Endothelial cell of umbilical vein (primary cell): ENCODE data around the gene IFITM2. TPM values are rescaled to one million over a fixed set of nuclear protein-coding genes. Genes with fewer than 3 reads are reported as not detected.
"Not testable (repeated sequence)": the region's sequence is repeated elsewhere in the genome, so short reads cannot be mapped to it uniquely, and the experiment has no call there.

ENCODE experiments used
- BruUV-seq: library from RNA; stranded (reverse); fragments of 400-500 nt; replicated peaks from 2 replicates; lab custom pipeline; 2021; lab: Mats Ljungman, UMichigan
- CTCF ChIA-PET: fragments of 300-600, 350-600 bp; sonication (Branson Sonifier 250); formaldehyde crosslinking; loops from one replicate; lab custom pipeline; 2021; ENCODE audit warnings: antibody characterized with exemption, inconsistent platforms; lab: Charles Lee
- POLR2A ChIA-PET: fragments of 300-600, 350-600 bp; sonication (Branson Sonifier 250); formaldehyde crosslinking; loops from one replicate; lab custom pipeline; 2021; ENCODE audit warnings: antibody characterized with exemption, inconsistent platforms; lab: Charles Lee
- DNase-seq: peaks from one replicate; pipeline ENCODE4 v3.0.0-alpha.2; 2011; ENCODE audit warnings: low read depth, low spot score
- FAIRE-seq: peaks from 2 replicates; lab custom pipeline; 2011; peaks lifted over from hg19 to GRCh38; lab: Jason Lieb, UNC
- H2AFZ ChIP-seq: 2 replicates; pipeline ENCODE4 v1.6.0; 2012; ENCODE audit warnings: low read depth, low read length, control low read depth, inconsistent platforms
- H3K27ac ChIP-seq: 2 replicates; pipeline ENCODE4 v1.5.1; 2011; ENCODE audit warnings: low read depth, mild to moderate bottlenecking, control low read depth, low read length, moderate library complexity; ENCODE audit not compliant: insufficient read depth
- H3K27me3 ChIP-seq, 2 experiments: 2 replicates each; pipeline versions ENCODE4 v1.6.0 to v1.6.1; 2011; ENCODE audit warnings: low read length in 2 of 2, mixed read lengths in 1 of 2; ENCODE audit not compliant: control insufficient read depth in 2 of 2, insufficient read depth in 2 of 2
- H3K36me3 ChIP-seq, 2 experiments: 2 replicates in 1 of 2; 3 replicates in 1 of 2; pipeline ENCODE4 v1.5.1; 2011; ENCODE audit warnings: low read length in 2 of 2, mild to moderate bottlenecking in 1 of 2, moderate library complexity in 1 of 2; ENCODE audit not compliant: control insufficient read depth in 2 of 2, insufficient read depth in 2 of 2; ENCODE audit errors: extremely low read depth in 1 of 2
- H3K4me1 ChIP-seq: 3 replicates; pipeline ENCODE4 v1.5.1; 2011; ENCODE audit warnings: mild to moderate bottlenecking, low read length; ENCODE audit not compliant: control insufficient read depth, insufficient read depth; ENCODE audit errors: extremely low read depth
- H3K4me2 ChIP-seq: 2 replicates; pipeline ENCODE4 v1.6.1; 2011; ENCODE audit warnings: low read length, control low read depth, mixed read lengths; ENCODE audit not compliant: insufficient read depth
- H3K4me3 ChIP-seq, 3 experiments: fragments of 200-600 bp in 1 of 3; sonication (generic), shearing (Covaris generic) in 1 of 3; replicated peaks in 1 of 3; 2 replicates each; pipeline ENCODE4 v1.5.1; 2011 to 2016; ENCODE audit warnings: control low read depth in 3 of 3, low read length in 3 of 3, mild to moderate bottlenecking in 2 of 3, inconsistent platforms in 1 of 3, low read depth in 1 of 3, moderate library complexity in 1 of 3; ENCODE audit not compliant: insufficient read depth in 1 of 3
- H3K79me2 ChIP-seq: 2 replicates; pipeline ENCODE4 v1.6.0; 2012; ENCODE audit warnings: low read length, inconsistent platforms; ENCODE audit not compliant: control insufficient read depth, insufficient read depth
- H3K9ac ChIP-seq: replicated peaks from 2 replicates; pipeline ENCODE3; 2011; ENCODE audit warnings: low read length, control low read depth; ENCODE audit not compliant: insufficient read depth; ENCODE audit errors: extremely low read depth
- H3K9me1 ChIP-seq: replicated peaks from 3 replicates; pipeline ENCODE4 v1.6.0; 2011; ENCODE audit warnings: mild to moderate bottlenecking, low read length; ENCODE audit not compliant: control insufficient read depth, insufficient read depth; ENCODE audit errors: extremely low read depth
- H3K9me3 ChIP-seq: replicated peaks from 2 replicates; pipeline ENCODE4 v1.5.1; 2012; ENCODE audit warnings: low read length, inconsistent platforms; ENCODE audit not compliant: control insufficient read depth, insufficient read depth
- H4K20me1 ChIP-seq: replicated peaks from 2 replicates; pipeline ENCODE3; 2011; ENCODE audit warnings: mild to moderate bottlenecking, low read length; ENCODE audit not compliant: control insufficient read depth, insufficient read depth; ENCODE audit errors: extremely low read depth
- CTCF ChIP-seq, 2 donors: IDR thresholded peaks; 1 replicate in 1 of 2; 2 replicates in 1 of 2; pipeline ENCODE4 v1.5.1; 2011; ENCODE audit warnings: low read length in 2 of 2, mild to moderate bottlenecking in 2 of 2, moderate library complexity in 2 of 2, control low read depth in 1 of 2, inconsistent platforms in 1 of 2, low read depth in 1 of 2; ENCODE audit not compliant: insufficient read depth in 1 of 2; ENCODE audit errors: extremely low read depth in 1 of 2
- EZH2 ChIP-seq: IDR thresholded peaks from 2 replicates; pipeline ENCODE4 v1.6.1; 2012; ENCODE audit warnings: borderline replicate concordance, low read depth, mild to moderate bottlenecking, moderate library complexity, low read length, inconsistent platforms; ENCODE audit not compliant: severe bottlenecking
- GATA2 ChIP-seq: IDR thresholded peaks from 2 replicates; pipeline ENCODE4 v1.7.0; 2011; ENCODE audit warnings: low read depth, mild to moderate bottlenecking, moderate library complexity, mixed read lengths, low read length; ENCODE audit not compliant: insufficient read length, insufficient read depth
- MAX ChIP-seq: IDR thresholded peaks from 2 replicates; pipeline ENCODE4 v1.6.1; 2011; ENCODE audit not compliant: insufficient read depth, insufficient read length
- MYC ChIP-seq: IDR thresholded peaks from one replicate; pipeline ENCODE4 v1.6.1; 2011; ENCODE audit warnings: mild to moderate bottlenecking, low read depth, low read length
- POLR2AphosphoS5 ChIP-seq: IDR thresholded peaks from 2 replicates; pipeline ENCODE4 v1.6.1; 2012; ENCODE audit warnings: low read depth, mild to moderate bottlenecking, control low read depth, low read length, moderate library complexity; ENCODE audit not compliant: insufficient read depth
- dilution Hi-C: fragments of 300-500 bp; cut with MboI; formaldehyde crosslinking; loops from one replicate; pipeline ENCODE4 v1.15.0; 2019; ENCODE audit warnings: low sequenced_read_pairs; ENCODE audit not compliant: extremely low pct_ligation_motif_present
- intact Hi-C: fragments of 100-400 bp; cut with micrococcal nuclease; formaldehyde crosslinking; loops from one replicate; pipeline ENCODE4 v1.10.0; 2022
- polyA plus RNA-seq, 4 experiments: library from polyadenylated mRNA; depleted of rRNA in 3 of 4; stranded (reverse) in 3 of 4; unstranded in 1 of 4; fragments of >200 nt; gene quantifications; 2 replicates each; pipeline versions ENCODE4 v1.2.1 to v1.2.3, GENCODE V29; 2011 to 2012; ENCODE audit warnings: missing spikeins in 1 of 4
- total RNA-seq: library from RNA; stranded (reverse); gene quantifications from 2 replicates; pipeline ENCODE4 v1.2.3, GENCODE V29; 2021

Gene IFITM2
- total and polyA plus RNA-seq, 2 donors (not counting 3 experiments of a cell fraction or from before 2014, with no cell fraction given): 219 to 1,135 TPM

GRCh38 chr11:324593-325517, 17.2 kb downstream of the IFITM2 start:
- DNase-seq, H3K4me3 ChIP-seq, dilution Hi-C loops, intact Hi-C loops, POLR2A ChIA-PET, H2AFZ ChIP-seq, BruUV-seq, H4K20me1 ChIP-seq, H3K27ac ChIP-seq, H3K9me3 ChIP-seq, FAIRE-seq, H3K27me3 ChIP-seq, H3K79me2 ChIP-seq, H3K9me1 ChIP-seq, H3K4me2 ChIP-seq, H3K36me3 ChIP-seq, H3K9ac ChIP-seq: not testable (repeated sequence)
- CTCF ChIA-PET: interaction anchor here (0.5 kb wide), 1 partner anchor 34 kb away, joined by 3 read pairs; no protein-coding TSS in a partner anchor
- peaks cover 15% of the 10 kb centered on the region for H3K4me1 ChIP-seq

GRCh38 chr11:325796-326591, 18.4 kb downstream of the IFITM2 start:
- CTCF ChIA-PET: interaction anchor here (0.5 to 1.3 kb wide), 3 partner anchors 21 to 33 kb away, joined by 3 to 4 read pairs (median 3); no protein-coding TSS in a partner anchor
- FAIRE-seq: peak; percentile 35

More at GRCh38 chr11:325796-326591, 18.4 kb downstream of the IFITM2 start:
- no peaks in the 10 kb centered on the region for H4K20me1 ChIP-seq
- intact Hi-C loops (loop anchor here (2.0 kb wide), 1 partner anchor 31 kb away; no protein-coding TSS in a partner anchor), dilution Hi-C loops (no loop called here)
- H3K4me2 ChIP-seq: no peak overlapping the region
- TF ChIP-seq CTCF (IDR thresholded peaks at IDR 0.05; ENCODE audit: extremely low read depth in 1 of 2, insufficient read depth in 1 of 2, low read depth in 1 of 2, low read length in 2 of 2): no peak
- TF ChIP-seq EZH2: no peak
- TF ChIP-seq GATA2: no peak
- TF ChIP-seq MYC: no peak
- TF ChIP-seq POLR2AphosphoS5: no peak
- TF ChIP-seq MAX: no peak
- H2AFZ ChIP-seq: peak overlapping the region; percentile 50
- no TSS peak for BruUV-seq
- peak overlapping the region; percentile 59 for H3K27ac ChIP-seq
- H3K9ac ChIP-seq: no peak overlapping the region
- no peaks in the 10 kb centered on the region for H3K27me3 ChIP-seq
- POLR2A ChIA-PET: no interaction called here
- peaks cover 15% of the 10 kb centered on the region for H3K4me1 ChIP-seq
- H3K9me1 ChIP-seq: no peaks in the 10 kb centered on the region
- no peaks in the 10 kb centered on the region for H3K79me2 ChIP-seq
- H3K9me3 ChIP-seq: no peaks in the 10 kb centered on the region
- DNase-seq: no peak
- H3K36me3 ChIP-seq: no peaks in the 10 kb centered on the region
- H3K4me3 ChIP-seq: no peak overlapping the region
